GM19240 (cell line): Measurements from ENCODE around the gene ANXA3.
"Not testable (repeated sequence)": the region's sequence is repeated elsewhere in the genome, so short reads cannot be mapped to it uniquely, and the experiment has no call there.

Experiments used
- DNase-seq: peaks from one replicate; pipeline ENCODE4 v3.0.0; 2011; ENCODE audit warnings: low spot score; ENCODE audit not compliant: insufficient read length

The ANXA3 gene, protein sequence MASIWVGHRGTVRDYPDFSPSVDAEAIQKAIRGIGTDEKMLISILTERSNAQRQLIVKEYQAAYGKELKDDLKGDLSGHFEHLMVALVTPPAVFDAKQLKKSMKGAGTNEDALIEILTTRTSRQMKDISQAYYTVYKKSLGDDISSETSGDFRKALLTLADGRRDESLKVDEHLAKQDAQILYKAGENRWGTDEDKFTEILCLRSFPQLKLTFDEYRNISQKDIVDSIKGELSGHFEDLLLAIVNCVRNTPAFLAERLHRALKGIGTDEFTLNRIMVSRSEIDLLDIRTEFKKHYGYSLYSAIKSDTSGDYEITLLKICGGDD

DNA sequence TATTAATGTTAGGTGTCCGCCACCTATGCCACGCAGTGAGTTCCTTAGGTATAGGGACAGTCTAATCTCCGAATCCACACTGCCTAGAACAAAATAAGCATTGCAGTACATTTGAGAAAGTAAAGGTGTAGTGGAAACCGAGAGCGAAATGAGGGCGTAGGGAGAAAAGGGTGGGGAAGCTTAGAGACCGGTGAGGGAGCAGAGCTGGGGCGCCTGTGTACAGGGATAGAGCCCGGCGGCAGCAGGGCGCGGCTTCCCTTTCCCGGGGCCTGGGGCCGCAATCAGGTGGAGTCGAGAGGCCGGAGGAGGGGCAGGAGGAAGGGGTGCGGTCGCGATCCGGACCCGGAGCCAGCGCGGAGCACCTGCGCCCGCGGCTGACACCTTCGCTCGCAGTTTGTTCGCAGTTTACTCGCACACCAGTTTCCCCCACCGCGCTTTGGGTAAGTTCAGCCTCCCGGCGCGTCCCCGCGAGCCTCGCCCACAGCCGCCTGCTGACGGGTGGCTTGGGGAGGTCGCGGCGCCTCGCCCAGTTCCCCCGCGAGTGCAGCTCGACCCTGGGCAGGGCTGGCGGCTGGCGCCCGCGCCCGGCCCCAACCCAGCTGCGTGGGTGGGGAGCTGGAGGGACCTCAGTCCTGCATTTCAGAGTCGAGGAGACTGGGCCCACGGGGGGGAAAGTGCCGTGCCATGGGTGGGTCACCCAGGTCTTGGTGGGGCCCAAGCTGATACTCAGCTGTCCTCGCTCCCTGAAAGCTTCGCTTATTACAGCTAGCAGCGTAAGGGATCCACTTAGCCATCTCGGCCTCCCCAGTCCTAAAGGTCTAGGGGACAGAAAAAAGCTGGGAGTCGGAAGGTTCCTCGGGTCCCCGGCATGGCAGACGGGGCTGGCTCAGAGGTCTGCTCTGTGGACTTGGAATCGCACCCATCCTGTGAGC, at the start of gene ANXA3:
Gene ANXA3, plus strand, starts transcription at position 351 of the 932 bp plus-strand sequence. CDS start 2,704 bp downstream, outside the sequence.
- DNase-seq, result no peak

DNA sequence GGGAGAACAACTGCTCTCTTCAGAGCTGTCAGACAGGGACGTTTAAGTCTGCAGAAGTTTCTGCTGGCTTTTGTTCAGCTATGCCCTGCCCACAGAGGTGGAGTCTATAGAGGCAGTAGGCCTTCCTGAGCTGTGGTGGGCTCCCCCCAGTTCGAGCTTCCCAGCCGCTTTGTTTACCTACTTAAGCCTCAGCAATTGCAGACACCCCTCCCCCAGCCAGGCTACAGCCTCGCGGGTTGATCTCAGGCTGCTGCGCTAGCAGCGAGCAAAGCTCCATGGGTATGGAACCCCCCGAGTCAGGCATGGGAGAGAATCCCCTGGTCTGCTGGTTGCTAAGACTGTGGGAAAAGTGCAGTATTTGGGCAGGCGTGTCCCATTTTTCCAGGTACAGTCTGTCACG, 45.3 kb upstream of the ANXA3 start:
- DNase-seq, result not testable (repeated sequence)

DNA sequence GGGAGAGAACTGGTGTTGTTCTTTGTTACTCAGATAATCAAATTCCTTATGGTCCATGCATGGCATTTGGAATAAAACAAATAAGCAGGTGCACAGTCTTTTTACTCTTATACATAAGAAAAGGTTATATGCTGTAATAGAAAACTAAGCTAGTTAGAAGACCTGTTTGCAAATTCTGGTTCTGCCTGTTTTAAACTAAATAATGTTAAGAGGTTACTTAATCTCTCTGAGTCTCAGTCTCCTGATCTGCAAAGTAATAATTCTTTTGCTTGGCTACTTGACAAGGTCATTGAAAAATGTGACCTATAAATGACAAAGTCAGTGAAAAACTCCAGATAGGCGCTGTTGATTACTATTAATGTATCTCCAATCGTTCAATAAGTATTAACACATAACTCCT, 42.5 kb upstream of the ANXA3 start:
- DNase-seq, result no peak

- no peak for DNase-seq
Observed at GRCh38 chr4:78510108-78510507, 41.5 kb upstream of the ANXA3 start.

DNA sequence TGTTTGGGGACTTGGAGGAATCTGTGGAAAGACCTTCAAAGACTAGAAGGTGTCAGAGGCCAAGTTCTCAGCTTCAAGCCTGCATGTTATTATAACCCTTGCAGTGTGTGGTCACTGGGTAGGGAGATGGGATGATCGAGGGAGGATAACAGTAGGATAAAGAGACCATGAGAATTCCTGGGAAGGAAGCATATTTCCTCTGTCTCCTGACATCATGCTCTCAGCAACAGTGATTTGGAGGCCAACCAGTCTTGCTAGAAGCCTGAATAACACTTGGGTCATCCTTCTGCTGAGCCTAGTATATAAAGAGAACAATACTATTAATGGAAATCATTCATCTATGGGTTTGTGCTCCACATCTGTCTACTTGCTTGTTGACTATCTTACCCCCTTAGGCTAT, 40.9 kb upstream of the ANXA3 start:
- DNase-seq, result no peak

- DNase-seq, result no peak
Observed at GRCh38 chr4:78512357-78512920, 39.1 kb upstream of the ANXA3 start.

DNA sequence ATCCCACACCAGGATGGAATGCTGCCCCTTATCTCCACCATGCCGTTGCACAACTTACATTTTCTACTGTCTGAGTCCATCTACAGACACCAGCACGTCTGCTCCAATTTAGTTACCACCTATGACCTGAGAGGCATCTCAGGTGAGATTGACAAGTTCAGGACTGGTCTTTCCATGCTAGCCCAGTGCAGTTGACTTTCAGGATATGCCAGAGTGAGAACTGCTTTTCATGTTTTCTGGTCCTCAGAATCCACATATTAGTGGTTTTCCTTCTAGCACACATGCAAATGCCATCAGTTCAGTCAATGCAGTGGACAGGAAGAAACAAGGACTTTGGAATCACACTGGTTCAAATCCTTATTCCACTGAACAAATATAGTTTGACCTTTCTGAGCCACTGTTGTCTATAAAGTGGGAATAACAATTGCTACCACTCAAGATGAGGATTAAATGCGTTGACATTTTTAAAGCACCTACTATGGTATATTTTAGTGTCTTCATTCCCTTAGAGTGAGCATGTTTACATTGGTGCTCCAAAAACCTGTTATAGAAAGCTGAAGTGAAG, 38.1 kb upstream of the ANXA3 start:
- no peak for DNase-seq

GRCh38 chr4:78517050-78517652, 34.4 kb upstream of the ANXA3 start:
- no peak for DNase-seq

GRCh38 chr4:78518561-78518960, 33.0 kb upstream of the ANXA3 start:
- DNase-seq, result no peak

DNA sequence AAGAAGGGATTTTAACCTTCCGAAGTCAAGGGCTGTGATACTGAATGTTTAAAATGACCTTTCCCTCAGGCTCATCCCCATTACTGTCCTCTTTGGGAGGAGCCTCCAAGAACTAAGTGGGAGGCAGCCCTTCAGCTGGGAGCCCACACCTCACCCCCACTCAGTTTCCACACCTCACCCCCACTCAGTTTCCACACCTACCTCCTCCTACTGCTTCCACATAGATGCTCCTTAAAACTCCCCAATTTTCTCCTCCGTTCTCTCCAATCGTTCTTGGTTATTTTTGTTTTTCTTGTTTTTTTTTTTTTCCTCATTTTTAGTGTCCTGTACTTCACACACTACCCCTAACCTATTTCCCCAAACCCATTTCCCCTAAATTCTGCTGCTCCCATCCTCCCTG, 31.6 kb upstream of the ANXA3 start:
- no peak for DNase-seq

GRCh38 chr4:78520808-78521226, 30.8 kb upstream of the ANXA3 start:
- no peak for DNase-seq

- DNase-seq, result no peak
Observed at GRCh38 chr4:78524009-78524408, 27.6 kb upstream of the ANXA3 start.

GRCh38 chr4:78525559-78525958, 26.0 kb upstream of the ANXA3 start:
- DNase-seq, result no peak

DNA sequence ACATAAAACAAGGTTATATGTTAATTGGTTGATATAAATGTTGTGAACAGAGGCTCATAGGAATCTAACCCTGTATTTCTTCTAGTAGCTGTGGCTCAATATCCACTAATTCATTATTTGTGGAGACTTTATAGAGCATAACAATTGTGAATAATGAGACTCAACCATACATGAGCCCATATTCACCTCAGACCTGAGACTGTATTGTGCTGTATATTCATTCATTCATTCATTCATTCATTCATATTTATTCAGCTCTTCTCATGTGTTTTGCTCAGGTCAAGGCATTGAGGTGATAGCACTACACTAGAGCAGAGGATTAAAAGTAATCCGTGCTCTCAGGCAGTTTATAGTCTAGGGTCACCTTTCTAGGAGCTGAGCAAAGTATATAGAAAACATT, 24.5 kb upstream of the ANXA3 start:
- no peak for DNase-seq

GRCh38 chr4:78527555-78527954, 24.0 kb upstream of the ANXA3 start:
- no peak for DNase-seq

DNA sequence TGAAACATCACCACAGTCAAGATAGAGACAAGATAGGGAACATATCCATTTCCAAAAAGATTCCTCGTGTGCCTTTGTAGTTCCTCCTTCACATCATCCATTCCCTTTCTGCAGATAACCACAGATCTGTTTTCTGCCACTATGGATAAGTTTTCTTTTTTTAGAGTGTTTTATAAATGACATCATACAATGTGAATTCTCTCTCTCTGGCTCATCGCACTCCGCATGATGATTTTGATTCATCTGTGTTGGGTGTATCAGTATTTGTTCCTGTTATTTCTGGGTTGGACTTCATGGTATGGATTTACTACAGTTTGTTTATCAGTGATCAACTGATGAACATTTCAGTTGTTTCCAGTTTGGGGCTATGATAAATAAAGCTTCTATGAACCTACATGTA, 23.2 kb upstream of the ANXA3 start:
- no peak for DNase-seq

GRCh38 chr4:78529569-78530209, 21.9 kb upstream of the ANXA3 start:
- no peak for DNase-seq

DNA sequence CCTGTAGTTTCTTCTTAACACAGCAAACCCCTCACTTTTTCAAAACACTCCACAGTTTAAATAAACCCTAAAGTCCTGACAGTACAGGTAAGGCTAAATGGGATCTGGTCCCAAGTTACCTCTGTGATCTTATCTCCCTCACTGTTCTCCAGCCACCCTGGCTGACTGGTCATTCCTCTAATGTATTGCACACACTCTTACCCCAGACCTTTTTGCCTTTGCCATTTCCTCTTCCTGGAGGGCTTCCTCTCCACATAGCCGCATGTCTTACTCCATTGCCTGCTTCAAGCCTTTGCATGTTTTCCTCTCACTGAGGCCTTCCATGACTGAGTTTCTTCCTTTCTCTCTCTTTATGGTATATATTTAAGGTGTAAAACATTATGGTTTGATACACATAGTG, 19.5 kb upstream of the ANXA3 start:
- no peak for DNase-seq

DNA sequence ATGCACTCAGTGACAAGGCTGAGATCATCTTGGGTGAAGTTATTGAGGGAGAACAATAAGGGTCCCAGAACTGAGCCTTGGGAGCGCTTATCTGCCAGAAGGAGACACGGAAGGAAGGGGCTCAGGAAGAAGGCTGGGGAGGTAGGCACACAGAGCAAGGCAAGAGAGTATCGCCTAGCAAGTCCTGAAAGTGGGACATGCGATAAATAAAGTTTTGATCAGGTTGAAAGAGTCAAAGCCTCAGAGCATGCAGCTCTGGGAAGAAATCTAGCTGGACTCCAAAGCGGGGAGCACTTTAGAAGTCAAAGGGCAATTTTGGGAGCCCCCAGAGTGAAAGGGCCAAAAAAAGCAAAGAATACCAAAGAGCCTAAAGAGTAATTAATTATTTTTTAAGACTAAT, 17.7 kb upstream of the ANXA3 start:
- no peak for DNase-seq

DNA sequence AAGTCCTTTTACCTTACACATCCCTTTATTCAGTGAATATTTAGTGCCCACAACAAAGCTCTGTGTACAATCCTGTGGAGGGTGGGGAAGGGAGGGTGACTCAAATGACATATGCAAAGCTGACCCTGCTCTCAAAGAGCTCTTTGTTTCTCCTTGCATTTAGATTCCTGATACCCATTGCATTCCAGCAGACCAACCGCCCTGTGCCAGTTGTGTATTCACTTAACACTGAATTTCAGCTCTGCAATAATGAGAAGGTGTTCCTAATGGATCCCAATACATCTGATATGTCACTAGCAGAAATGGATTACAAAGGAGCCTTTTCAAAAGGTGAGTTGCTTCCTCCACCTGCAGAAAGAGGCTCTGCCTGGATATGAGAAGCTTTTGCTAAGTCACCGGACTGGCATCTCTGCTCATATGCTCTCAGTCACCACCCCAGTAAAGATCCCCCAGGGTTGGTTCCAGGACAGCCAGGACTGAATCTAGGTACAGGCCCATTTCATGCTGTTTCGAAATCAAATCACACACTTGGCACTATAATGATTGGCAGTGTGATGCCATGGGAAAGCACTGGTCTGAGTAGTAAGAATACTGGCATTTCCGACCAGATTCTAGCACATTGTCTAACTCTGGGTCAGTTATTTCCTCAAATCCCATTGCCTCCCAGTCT, 17.1 kb upstream of the ANXA3 start:
- no peak for DNase-seq
